Measurements from ENCODE around the gene FOXE3.
"Not testable (repeated sequence)": the region's sequence is repeated elsewhere in the genome, so short reads cannot be mapped to it uniquely, and the experiment has no call there.

Gene FOXE3

DNA sequence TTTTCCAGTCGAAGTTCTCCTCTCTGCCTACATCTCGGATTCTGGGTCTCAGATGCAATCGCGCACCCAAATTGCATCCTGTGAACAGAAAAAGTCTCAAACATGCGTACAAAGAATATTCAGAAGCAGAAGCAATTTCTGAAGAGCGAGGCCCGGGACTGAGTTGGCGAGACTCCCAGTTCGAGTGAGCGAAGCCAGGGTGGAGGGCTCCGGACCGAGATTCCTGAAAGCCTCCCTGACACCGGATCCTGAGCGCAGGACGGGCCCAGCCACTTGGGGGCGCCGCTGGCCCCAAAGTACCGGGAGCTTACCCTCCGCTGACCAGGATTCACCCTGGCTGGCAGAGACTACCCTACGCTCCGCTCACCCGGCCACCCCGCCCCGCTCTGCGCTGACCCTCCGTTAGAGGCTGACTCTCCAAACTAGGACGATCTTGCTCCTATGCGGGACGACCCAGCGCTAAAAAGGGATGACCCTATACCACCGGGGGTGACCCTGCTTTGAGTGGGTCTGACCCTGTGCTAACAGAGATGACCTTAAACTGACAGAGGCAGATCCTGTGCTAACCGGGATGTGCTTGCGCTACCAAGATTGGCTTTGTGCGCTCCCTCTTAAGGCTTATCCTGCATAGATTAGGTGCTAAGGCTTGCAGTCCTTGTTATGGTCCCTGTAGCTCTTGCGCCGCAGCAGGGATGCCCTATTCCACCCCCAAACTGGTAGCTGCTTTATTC is 33.9 kb downstream of the FOXE3 start:
- no peak for DNase-seq (ENCODE audit: low read depth)

DNA sequence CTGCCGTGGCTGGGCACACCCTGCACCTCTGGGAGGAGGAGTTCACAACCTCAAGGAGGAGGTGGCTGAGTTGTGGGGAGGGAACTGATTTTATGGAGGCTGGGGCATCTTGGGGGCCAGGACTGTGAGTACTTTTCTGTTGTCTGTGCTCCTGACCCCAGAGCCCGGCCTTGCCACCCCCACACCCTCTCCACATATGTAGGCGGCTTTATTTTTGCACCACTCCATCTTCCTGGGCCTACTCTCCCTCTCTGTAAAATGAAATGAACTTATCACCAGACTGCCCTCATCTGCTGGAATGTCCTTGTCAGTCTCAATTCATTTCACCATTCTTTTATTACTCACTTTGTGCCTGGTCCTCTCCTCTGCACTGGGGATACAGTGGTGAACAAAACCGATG is 34.5 kb downstream of the FOXE3 start:
- DNase-seq (ENCODE audit: low read depth): no peak

DNA sequence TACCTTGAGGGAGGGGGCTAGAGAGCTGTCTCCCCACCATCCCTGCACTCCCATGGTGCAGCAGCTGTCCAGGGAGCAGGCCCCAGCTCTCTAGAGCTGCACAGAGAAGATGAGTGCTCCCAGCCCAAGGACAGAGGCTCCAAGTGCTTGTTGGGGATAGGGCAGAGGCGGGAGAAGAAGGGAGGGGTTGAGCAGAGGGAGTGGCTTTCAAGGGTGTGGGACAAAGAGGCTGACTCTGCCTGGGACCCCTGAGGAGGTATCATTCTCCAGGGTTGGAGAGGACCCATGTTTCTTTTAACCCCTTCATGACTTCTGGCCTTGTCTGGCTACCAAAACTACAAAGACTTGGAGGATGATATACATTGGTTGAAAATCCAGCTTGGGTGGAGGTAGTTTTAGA is 36.3 kb downstream of the FOXE3 start:
- no peak for DNase-seq (ENCODE audit: low read depth)

DNA sequence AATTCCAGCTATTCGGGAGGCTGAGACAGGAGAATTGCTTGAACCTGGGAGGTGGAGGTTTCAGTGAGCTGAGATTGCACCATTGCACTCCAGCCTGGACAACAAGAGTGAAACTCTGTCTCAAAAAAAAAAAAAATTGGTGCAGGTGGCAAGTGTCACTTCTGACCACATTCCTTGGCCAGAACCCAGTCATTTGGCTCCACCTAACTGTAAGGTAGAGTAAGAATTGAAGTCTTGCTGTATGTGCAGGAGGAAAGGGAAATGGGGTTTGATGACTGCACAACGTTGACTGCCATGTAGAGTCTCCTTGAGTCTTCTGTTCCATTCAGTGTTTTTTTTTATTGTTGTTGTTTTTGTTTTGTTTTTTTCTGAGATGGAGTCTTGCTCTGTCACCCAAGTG is 37.8 kb downstream of the FOXE3 start:
- not testable (repeated sequence) for DNase-seq (ENCODE audit: low read depth)

DNA sequence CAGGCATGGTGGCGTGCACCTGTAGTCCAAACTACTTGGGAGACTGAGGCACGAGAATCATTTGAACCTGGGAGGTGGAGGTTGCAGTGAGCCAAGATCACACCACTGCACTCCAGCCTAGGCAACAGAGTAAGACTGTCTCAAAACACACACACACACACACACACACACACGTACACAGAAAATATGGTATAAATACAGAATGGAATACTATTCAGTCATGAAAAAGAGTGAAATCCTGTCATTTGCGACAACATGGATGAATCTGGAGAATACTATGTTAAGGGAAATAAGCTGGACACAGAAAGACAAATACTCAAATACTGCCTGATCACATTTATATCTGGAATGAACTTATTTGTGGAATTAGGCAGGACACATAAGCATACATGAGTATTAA is 40.2 kb downstream of the FOXE3 start:
- DNase-seq (ENCODE audit: low read depth): no peak

DNA sequence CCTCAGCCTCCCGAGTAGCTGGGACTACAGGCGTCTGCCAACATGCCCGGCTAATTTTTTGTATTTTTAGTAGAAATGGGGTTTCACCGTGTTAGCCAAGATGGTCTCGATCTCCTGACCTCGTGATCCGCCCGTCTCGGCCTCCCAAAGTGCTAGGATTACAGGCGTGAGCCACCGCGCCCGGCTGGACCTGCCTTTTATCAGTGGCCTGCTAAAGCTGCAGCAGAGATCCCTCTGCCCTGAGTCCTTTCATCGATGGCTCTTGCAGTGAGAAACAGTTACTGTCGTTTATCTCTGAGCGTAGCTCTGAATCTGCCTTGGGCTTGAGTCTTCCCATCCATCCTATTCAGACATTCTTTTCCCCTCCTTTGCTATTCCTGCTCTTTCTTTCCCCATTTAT is 41.5 kb downstream of the FOXE3 start:
- DNase-seq (ENCODE audit: low read depth): not testable (repeated sequence)

DNA sequence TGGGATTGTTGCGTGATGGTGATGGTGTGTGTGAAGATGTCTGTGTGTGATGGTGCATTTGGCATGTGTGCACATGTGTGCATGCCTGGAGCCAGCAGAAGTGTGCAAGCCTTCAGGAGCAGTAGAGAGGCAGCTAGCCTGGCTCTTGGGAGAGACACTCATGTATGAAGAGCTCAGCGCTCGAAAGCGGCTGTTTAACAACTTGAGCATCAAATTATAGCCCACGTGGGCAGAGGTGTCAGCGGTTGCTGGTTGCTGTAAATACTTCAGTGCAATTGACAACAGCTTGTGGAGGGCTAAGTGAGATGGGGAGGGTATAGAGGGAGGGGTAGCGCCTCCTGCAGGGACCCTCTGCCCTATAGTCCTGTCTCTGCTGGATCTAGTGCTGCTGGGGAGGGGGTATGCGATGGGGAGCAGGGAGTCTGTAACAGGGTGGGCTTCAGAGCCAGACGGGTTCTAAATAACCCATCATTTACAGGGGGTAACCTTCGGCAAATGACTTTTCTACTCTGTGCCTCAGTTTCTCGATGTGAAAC is 43.2 kb downstream of the FOXE3 start:
- no peak for DNase-seq (ENCODE audit: low read depth)

DNA sequence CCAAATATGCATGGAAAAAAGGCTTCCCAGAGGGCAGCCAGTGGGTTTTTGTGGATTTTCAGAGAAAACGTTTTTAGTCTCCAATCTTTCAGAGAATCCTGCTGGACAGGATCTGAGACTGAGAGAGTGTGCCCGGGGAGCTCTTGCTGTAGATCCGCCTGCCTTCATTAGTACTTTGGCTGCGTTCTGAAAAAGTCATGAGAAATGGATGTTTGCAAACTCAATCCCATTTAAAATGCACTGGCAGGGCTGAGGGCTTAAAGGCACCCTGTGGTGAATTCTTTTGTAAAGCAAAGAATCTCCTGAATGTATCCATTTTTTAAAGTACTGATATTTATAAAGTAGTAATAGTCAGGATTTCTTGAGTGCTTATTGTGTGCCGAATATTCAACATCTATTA is 44.0 kb downstream of the FOXE3 start:
- no peak for DNase-seq (ENCODE audit: low read depth)

DNA sequence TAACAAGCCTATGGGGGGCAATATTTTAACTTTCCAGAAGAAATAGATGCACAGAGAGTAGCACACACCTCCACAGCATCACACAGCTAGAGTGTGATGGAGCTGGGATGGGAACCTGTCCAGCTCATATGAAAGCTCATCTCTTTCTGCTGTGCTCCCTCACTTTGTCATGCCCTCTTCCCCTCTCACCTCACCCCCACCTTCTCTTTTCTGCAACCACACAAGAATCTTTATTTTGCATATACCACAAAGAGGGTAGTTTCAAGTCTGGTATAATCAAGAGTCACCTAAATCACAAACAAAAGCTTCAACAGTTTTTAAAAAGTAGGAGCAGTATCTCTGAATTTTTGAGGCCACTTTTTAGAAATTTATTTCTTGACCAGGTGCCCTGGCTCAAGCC is 44.4 kb downstream of the FOXE3 start:
- DNase-seq (ENCODE audit: low read depth): no peak

DNA sequence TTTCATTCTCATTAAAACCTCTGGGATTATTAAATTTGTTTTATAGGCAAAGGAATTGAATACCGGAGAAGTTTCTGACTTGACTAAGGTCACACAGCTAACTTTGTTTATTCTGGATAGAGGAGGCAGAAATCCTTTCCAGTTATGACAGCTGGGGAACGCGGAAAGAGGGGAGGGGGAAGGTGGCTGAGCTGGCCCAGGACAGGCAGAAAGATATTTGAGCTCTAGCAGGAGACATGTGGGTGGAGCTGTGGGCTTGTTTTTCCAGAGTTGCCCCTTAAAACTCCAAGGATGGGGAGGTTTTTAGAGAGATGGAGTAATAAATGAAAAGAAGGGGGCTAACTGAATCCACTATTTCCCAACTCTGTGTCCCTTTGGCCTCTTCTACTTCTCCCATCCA is 49.5 kb downstream of the FOXE3 start:
- no peak for DNase-seq (ENCODE audit: low read depth)
